HCT116 (cell line): ENCODE measurements around the gene GMCL1. TPM values are rescaled to one million over a fixed set of nuclear protein-coding genes. Genes with fewer than 3 reads are reported as not detected.

ENCODE experiments used
- ATAC-seq: fragments of 200-7000 bp; cut with Tn5 transposase; 2 replicates; pipeline ENCODE4 v1.9.1; 2020; ENCODE audit warnings: mild to moderate bottlenecking, moderate library complexity
- BruUV-seq: library from RNA; stranded (reverse); fragments of 400-500 nt; replicated peaks from 2 replicates; lab custom pipeline; 2021; lab: Mats Ljungman, UMichigan
- CTCF ChIA-PET: fragments of 300-600 bp; sonication (Branson Sonifier 250); formaldehyde crosslinking; loops from one replicate; lab custom pipeline; 2021; ENCODE audit warnings: antibody characterized with exemption; lab: Charles Lee
- POLR2A ChIA-PET: fragments of 300-600, 350-600 bp; sonication (Branson Sonifier 250); formaldehyde crosslinking; loops from one replicate; lab custom pipeline; 2021; ENCODE audit warnings: antibody characterized with exemption; lab: Charles Lee
- RAD21 ChIA-PET, 2 experiments: fragments of 300-600 bp; sonication (Branson Sonifier 250); formaldehyde crosslinking; loops; one replicate each; lab custom pipeline; 2023; ENCODE audit warnings: low total read pairs in 2 of 2; ENCODE audit not compliant: uncharacterized antibody in 2 of 2, unreplicated experiment in 2 of 2, low non-redundant PET in 1 of 2; lab: Charles Lee
- DNase-seq: peaks from one replicate; pipeline ENCODE4 v3.0.0-alpha.2; 2010; ENCODE audit warnings: low read depth, low spot score
- H2AFZ ChIP-seq: fragments of 200-600 bp; shearing (Covaris generic), sonication (generic); 2 replicates; pipeline ENCODE4 v1.6.1; 2017; ENCODE audit warnings: low read depth, mixed run types, mixed read lengths, antibody characterized with exemption, low read length; ENCODE audit not compliant: poor library complexity, severe bottlenecking
- H3K27ac ChIP-seq: 2 replicates; pipeline ENCODE4 v1.5.1; 2012; ENCODE audit warnings: low read depth, low read length
- H3K27me3 ChIP-seq: fragments of 200-600 bp; sonication (generic); 2 replicates; pipeline ENCODE4 v1.6.1; 2016; ENCODE audit warnings: mixed run types, low read length, mixed read lengths; ENCODE audit not compliant: insufficient read depth
- H3K36me3 ChIP-seq, 2 experiments: fragments of 200-500 bp in 1 of 2; fragments of 200-600 bp in 1 of 2; sonication (Bioruptor generic) in 1 of 2; sonication (generic) in 1 of 2; 2 replicates each; pipeline versions ENCODE4 v1.5.1 to v1.6.1; 2014 to 2016; ENCODE audit warnings: low read length in 2 of 2, inconsistent platforms in 1 of 2, mixed read lengths in 1 of 2, mixed run types in 1 of 2; ENCODE audit not compliant: insufficient read depth in 2 of 2, control insufficient read depth in 1 of 2
- H3K4me1 ChIP-seq, 2 experiments: fragments of 200-600 bp in 1 of 2; sonication (generic) in 1 of 2; 2 replicates each; pipeline versions ENCODE4 v1.5.1 to v1.6.1; 2012 to 2017; ENCODE audit warnings: low read length in 2 of 2, inconsistent platforms in 1 of 2, mild to moderate bottlenecking in 1 of 2, mixed read lengths in 1 of 2, mixed run types in 1 of 2, moderate library complexity in 1 of 2; ENCODE audit not compliant: insufficient read depth in 2 of 2, control insufficient read depth in 1 of 2
- H3K4me2 ChIP-seq: fragments of 200-600 bp; sonication (generic); 2 replicates; pipeline ENCODE4 v1.6.1; 2017; ENCODE audit warnings: mixed run types, low read length, mixed read lengths
- H3K4me3 ChIP-seq, 2 experiments: fragments of 200-600 bp in 1 of 2; sonication (generic) in 1 of 2; replicated peaks in 1 of 2; 2 replicates each; pipeline ENCODE4 v1.5.1; 2011 to 2016; ENCODE audit warnings: low read length in 2 of 2, control low read depth in 1 of 2, low read depth in 1 of 2, mild to moderate bottlenecking in 1 of 2, mixed read lengths in 1 of 2, mixed run types in 1 of 2
- H3K79me2 ChIP-seq: fragments of 200-600 bp; sonication (generic); 2 replicates; pipeline ENCODE4 v1.6.1; 2017; ENCODE audit warnings: mild to moderate bottlenecking, mixed run types, low read length, moderate library complexity, mixed read lengths; ENCODE audit not compliant: insufficient read depth
- H3K9ac ChIP-seq: fragments of 200-600 bp; sonication (generic); 2 replicates; pipeline ENCODE4 v1.6.1; 2016; ENCODE audit warnings: low read length, mixed read lengths
- H3K9me2 ChIP-seq: fragments of 200-600 bp; sonication (generic), shearing (Covaris generic); 2 replicates; pipeline ENCODE4 v1.6.1; 2017; ENCODE audit warnings: mixed run types, mild to moderate bottlenecking, moderate library complexity; ENCODE audit not compliant: insufficient read depth
- H3K9me3 ChIP-seq, 2 experiments: fragments of 200-500 bp in 1 of 2; fragments of 200-600 bp in 1 of 2; sonication (Bioruptor generic) in 1 of 2; sonication (generic) in 1 of 2; 2 replicates each; pipeline ENCODE4 v1.6.1; 2014 to 2017; ENCODE audit warnings: low read length in 2 of 2, mixed read lengths in 2 of 2, inconsistent platforms in 1 of 2, low read depth in 1 of 2, mild to moderate bottlenecking in 1 of 2, mixed run types in 1 of 2, moderate library complexity in 1 of 2; ENCODE audit not compliant: control insufficient read depth in 1 of 2, insufficient read depth in 1 of 2
- H4K20me1 ChIP-seq: fragments of 200-600 bp; sonication (generic), shearing (Covaris generic); 2 replicates; pipeline ENCODE4 v1.6.1; 2017; ENCODE audit warnings: mixed run types, mild to moderate bottlenecking, moderate library complexity; ENCODE audit not compliant: insufficient read depth
- CBX3 ChIP-seq: IDR thresholded peaks from 2 replicates; pipeline ENCODE4 v1.6.1; 2012; ENCODE audit warnings: low read depth
- CEBPB ChIP-seq: IDR thresholded peaks from 2 replicates; pipeline ENCODE4 v1.6.1; 2012; ENCODE audit warnings: low read depth
- CTCF ChIP-seq, 3 experiments: fragments of 200-600 bp in 1 of 3; sonication (generic) in 1 of 3; IDR thresholded peaks in 2 of 3; conservative IDR thresholded peaks in 1 of 3; 2 replicates each; pipeline ENCODE4 v1.5.1; 2012 to 2017; ENCODE audit warnings: low read depth in 2 of 3, low read length in 2 of 3, antibody characterized with exemption in 1 of 3, borderline replicate concordance in 1 of 3, control low read depth in 1 of 3, mild to moderate bottlenecking in 1 of 3, mixed read lengths in 1 of 3, mixed run types in 1 of 3, moderate library complexity in 1 of 3; ENCODE audit not compliant: insufficient read depth in 1 of 3
- EGR1 ChIP-seq: IDR thresholded peaks from 2 replicates; pipeline ENCODE4 v1.6.1; 2012; ENCODE audit warnings: low read depth
- ELF1 ChIP-seq: IDR thresholded peaks from 2 replicates; pipeline ENCODE4 v1.6.1; 2012; ENCODE audit warnings: low read depth, borderline replicate concordance
- FOSL1 ChIP-seq: IDR thresholded peaks from 2 replicates; pipeline ENCODE4 v1.6.1; 2012; ENCODE audit warnings: low read depth
- JUND ChIP-seq: IDR thresholded peaks from 2 replicates; pipeline ENCODE4 v1.6.1; 2012
- MAX ChIP-seq: IDR thresholded peaks from 2 replicates; pipeline ENCODE4 v1.6.1; 2012
- RAD21 ChIP-seq: IDR thresholded peaks from 2 replicates; pipeline ENCODE4 v1.6.1; 2012; ENCODE audit warnings: low read depth, mild to moderate bottlenecking
- SP1 ChIP-seq: IDR thresholded peaks from 2 replicates; pipeline ENCODE4 v1.6.1; 2012; ENCODE audit warnings: low read depth
- TCF7L2 ChIP-seq: IDR thresholded peaks from 2 replicates; pipeline ENCODE4 v1.7.0; 2011; ENCODE audit warnings: borderline replicate concordance, inconsistent platforms; ENCODE audit not compliant: insufficient read depth, insufficient read length; ENCODE audit errors: extremely low read depth
- YY1 ChIP-seq: IDR thresholded peaks from 2 replicates; pipeline ENCODE4 v1.6.1; 2011; ENCODE audit warnings: low read length, low read depth, moderate library complexity, mild to moderate bottlenecking; ENCODE audit not compliant: insufficient replicate concordance; ENCODE audit errors: extremely low read depth
- ZBTB33 ChIP-seq: IDR thresholded peaks from 2 replicates; pipeline ENCODE4 v1.6.1; 2011; ENCODE audit warnings: mild to moderate bottlenecking, low read length, moderate library complexity; ENCODE audit not compliant: insufficient replicate concordance; ENCODE audit errors: extremely low read depth
- ZNF274 ChIP-seq: fragments of 200-500 bp; sonication (Bioruptor generic); IDR thresholded peaks from 2 replicates; pipeline ENCODE4 v1.6.1; 2014; ENCODE audit warnings: mild to moderate bottlenecking, low read depth, low read length, inconsistent platforms
- intact Hi-C: fragments of 100-400 bp; cut with micrococcal nuclease; formaldehyde crosslinking; loops from 2 replicates; pipeline ENCODE4 v1.10.0; 2022
- total RNA-seq: library from RNA; stranded (reverse); gene quantifications from one replicate; pipeline ENCODE4 v1.2.1, GENCODE V29; 2021; ENCODE audit not compliant: unreplicated experiment

The GMCL1 gene
- total RNA-seq, 1 experiment from 2014 or later, result 16.7 TPM

GRCh38 chr2:69833752-69834151 lies 4.3 kb downstream of the GMCL1 start:
- ChIA-PET CTCF (no interaction called here), POLR2A (no interaction called here), RAD21 (no interaction called here)
- H3K4me2 ChIP-seq, result no peak overlapping the region
- ATAC-seq, result no peak
- no peak overlapping the region for H3K9ac ChIP-seq
- H3K79me2 ChIP-seq, result peaks cover 65% of the 10 kb centered on the region
- no peaks in the 10 kb centered on the region for H4K20me1 ChIP-seq
- peaks cover 0 to 3% of the 10 kb centered on the region in 2 experiments; a peak in 1 of 4 replicates for H3K36me3 ChIP-seq
- no peak for DNase-seq
- TF ChIP-seq ELF1 (no peak), CBX3 (no peak), SP1 (no peak), CTCF (IDR thresholded peaks at IDR 0.05 in 2 of 3, conservative IDR thresholded peaks at IDR 0.05 in 1 of 3; ENCODE audit: borderline replicate concordance in 1 of 3, insufficient read depth in 1 of 3, low read depth in 2 of 3, low read length in 2 of 3) (no peak), FOSL1 (no peak), ZBTB33 (no peak), MAX (no peak), EGR1 (no peak), JUND (no peak), TCF7L2 (no peak), ZNF274 (no peak), CEBPB (no peak), YY1 (no peak), RAD21 (no peak)
- no TSS peak for BruUV-seq
- no peaks in the 10 kb centered on the region for H3K27me3 ChIP-seq
- H3K4me3 ChIP-seq, result no peak overlapping the region
- H3K4me1 ChIP-seq, result peaks cover 8 to 10% of the 10 kb centered on the region in 2 experiments; a peak in 3 of 4 replicates
- H3K9me3 ChIP-seq, result no peaks in the 10 kb centered on the region
- H3K9me2 ChIP-seq, result no peaks in the 10 kb centered on the region
- H3K27ac ChIP-seq, result no peak overlapping the region
- no peak overlapping the region for H2AFZ ChIP-seq
- intact Hi-C loops, result no loop called here
